IMR-90 (cell line): ENCODE results near the gene GSTA4. TPM values are rescaled to one million over a fixed set of nuclear protein-coding genes. Genes with fewer than 3 reads are reported as not detected.

Source experiments
- ATAC-seq: fragments of 200-7000 bp; cut with Tn5 transposase; 2 replicates; pipeline ENCODE4 v1.9.1; 2020; ENCODE audit warnings: low read depth, mild to moderate bottlenecking, moderate library complexity
- BruUV-seq: library from RNA; stranded (reverse); fragments of 400-500 nt; replicated peaks from 2 replicates; lab custom pipeline; 2021; lab: Mats Ljungman, UMichigan
- CTCF ChIA-PET: fragments of 300-600 bp; formaldehyde crosslinking; extraction: SDS; loops from one replicate; lab custom pipeline; 2021; ENCODE audit warnings: antibody characterized with exemption; lab: Yijun Ruan, JAX
- POLR2A ChIA-PET: fragments of 300-600 bp; sonication (Branson Sonifier 250); formaldehyde crosslinking; loops from one replicate; lab custom pipeline; 2022; ENCODE audit warnings: antibody characterized with exemption; ENCODE audit not compliant: unreplicated experiment; lab: Charles Lee
- DNase-seq: peaks from one replicate; pipeline ENCODE4 v3.0.0; 2013
- H2AFZ ChIP-seq: replicated peaks from 2 replicates; pipeline ENCODE3; 2013; ENCODE audit warnings: low read length, mild to moderate bottlenecking; ENCODE audit not compliant: poor library complexity
- H2AK5ac ChIP-seq: 2 replicates; pipeline ENCODE4 v1.6.1; 2013; ENCODE audit warnings: low read depth, low read length, inconsistent platforms
- H2AK9ac ChIP-seq: replicated peaks from 2 replicates; pipeline ENCODE3; 2013; ENCODE audit warnings: mild to moderate bottlenecking, low read depth, low read length, moderate library complexity; ENCODE audit not compliant: poor library complexity
- H2BK120ac ChIP-seq: 2 replicates; pipeline ENCODE4 v1.6.1; 2013; ENCODE audit warnings: low read depth, low read length, inconsistent platforms
- H2BK15ac ChIP-seq: 3 replicates; pipeline ENCODE4 v1.6.1; 2013; ENCODE audit warnings: low read depth, low read length, inconsistent platforms
- H2BK20ac ChIP-seq: 2 replicates; pipeline ENCODE4 v1.6.1; 2013; ENCODE audit warnings: low read depth, mild to moderate bottlenecking, inconsistent platforms, low read length, moderate library complexity
- H2BK5ac ChIP-seq: 2 replicates; pipeline ENCODE4 v1.6.1; 2013; ENCODE audit warnings: mild to moderate bottlenecking, low read depth, low read length, inconsistent platforms; ENCODE audit not compliant: poor library complexity, severe bottlenecking
- H3K14ac ChIP-seq: replicated peaks from 2 replicates; pipeline ENCODE4 v1.6.1; 2013; ENCODE audit warnings: low read depth, low read length, inconsistent platforms
- H3K18ac ChIP-seq: 2 replicates; pipeline ENCODE4 v1.6.1; 2013; ENCODE audit warnings: low read depth, low read length, control low read depth
- H3K23ac ChIP-seq: 2 replicates; pipeline ENCODE4 v1.6.1; 2013; ENCODE audit warnings: low read depth, low read length, inconsistent platforms
- H3K27ac ChIP-seq: 2 replicates; pipeline ENCODE4 v1.5.1; 2013; ENCODE audit warnings: mild to moderate bottlenecking, control low read depth, low read length; ENCODE audit not compliant: insufficient read depth
- H3K27me3 ChIP-seq: 2 replicates; pipeline ENCODE4 v1.6.1; 2013; ENCODE audit warnings: low read length; ENCODE audit not compliant: control insufficient read depth, insufficient read depth
- H3K36me3 ChIP-seq: 2 replicates; pipeline ENCODE4 v1.6.1; 2013; ENCODE audit warnings: low read length, mixed read lengths; ENCODE audit not compliant: control insufficient read depth, insufficient read depth
- H3K4ac ChIP-seq: 2 replicates; pipeline ENCODE4 v1.6.1; 2013; ENCODE audit warnings: low read depth, low read length, inconsistent platforms
- H3K4me1 ChIP-seq: 2 replicates; pipeline ENCODE4 v1.6.1; 2013; ENCODE audit warnings: low read length, mixed read lengths; ENCODE audit not compliant: control insufficient read depth, insufficient read depth
- H3K4me2 ChIP-seq: 2 replicates; pipeline ENCODE4 v1.6.1; 2013; ENCODE audit warnings: low read depth, mild to moderate bottlenecking, control low read depth, low read length, moderate library complexity
- H3K4me3 ChIP-seq: 2 replicates; pipeline ENCODE4 v1.5.1; 2013; ENCODE audit warnings: low read depth, mild to moderate bottlenecking, control low read depth, low read length, moderate library complexity; ENCODE audit not compliant: insufficient read depth
- H3K56ac ChIP-seq: 2 replicates; pipeline ENCODE4 v1.6.1; 2013; ENCODE audit warnings: low read length, inconsistent platforms; ENCODE audit not compliant: insufficient read depth; ENCODE audit errors: extremely low read depth
- H3K79me1 ChIP-seq, 2 experiments: 2 replicates each; pipeline ENCODE4 v1.6.1; 2013; ENCODE audit warnings: low read length in 2 of 2, inconsistent platforms in 1 of 2, low read depth in 1 of 2
- H3K9ac ChIP-seq: 2 replicates; pipeline ENCODE4 v1.6.1; 2013; ENCODE audit warnings: low read depth, low read length, control low read depth
- H3K9me1 ChIP-seq: 2 replicates; pipeline ENCODE4 v1.6.1; 2013; ENCODE audit warnings: low read length, inconsistent platforms; ENCODE audit not compliant: insufficient read depth
- H3K9me3 ChIP-seq: 2 replicates; pipeline ENCODE4 v1.6.1; 2013; ENCODE audit warnings: low read length; ENCODE audit not compliant: control insufficient read depth, insufficient read depth
- H4K20me1 ChIP-seq: 2 replicates; pipeline ENCODE4 v1.6.1; 2013; ENCODE audit warnings: low read length, inconsistent platforms; ENCODE audit not compliant: insufficient read depth
- H4K5ac ChIP-seq: 2 replicates; pipeline ENCODE4 v1.6.1; 2013; ENCODE audit warnings: mild to moderate bottlenecking, low read depth, low read length, control low read depth
- H4K8ac ChIP-seq, 2 experiments: 2 replicates each; pipeline ENCODE4 v1.6.1; 2013; ENCODE audit warnings: low read depth in 2 of 2, low read length in 2 of 2, control low read depth in 1 of 2, inconsistent platforms in 1 of 2
- H4K91ac ChIP-seq: 2 replicates; pipeline ENCODE4 v1.6.1; 2013; ENCODE audit warnings: low read depth, low read length, inconsistent platforms; ENCODE audit not compliant: insufficient read depth
- BHLHE40 ChIP-seq: fragments of 150-350 bp; IDR thresholded peaks from 2 replicates; pipeline ENCODE4 v1.6.1; 2016; ENCODE audit warnings: mild to moderate bottlenecking, low read depth, low read length
- CEBPB ChIP-seq: IDR thresholded peaks from 2 replicates; pipeline ENCODE4 v1.6.1; 2012; ENCODE audit warnings: low read depth, low read length, improper control_type of control experiment
- CHD1 ChIP-seq: IDR thresholded peaks from 2 replicates; pipeline ENCODE4 v1.6.1; 2012; ENCODE audit warnings: low read depth, low read length, improper control_type of control experiment
- MAFK ChIP-seq: IDR thresholded peaks from 2 replicates; pipeline ENCODE4 v1.6.1; 2012; ENCODE audit warnings: low read depth, low read length, improper control_type of control experiment
- MAZ ChIP-seq: IDR thresholded peaks from 2 replicates; pipeline ENCODE4 v1.6.1; 2012; ENCODE audit warnings: low read depth, mild to moderate bottlenecking, low read length, improper control_type of control experiment, moderate library complexity, borderline replicate concordance
- MXI1 ChIP-seq: IDR thresholded peaks from 2 replicates; pipeline ENCODE4 v1.6.1; 2012; ENCODE audit warnings: low read depth, mild to moderate bottlenecking, low read length, moderate library complexity, borderline replicate concordance
- NFE2L2 ChIP-seq: fragments of 150-350 bp; IDR thresholded peaks from 2 replicates; pipeline ENCODE4 v1.6.1; 2016; ENCODE audit warnings: low read depth, mild to moderate bottlenecking, low read length
- POLR2A ChIP-seq: IDR thresholded peaks from 2 replicates; pipeline ENCODE4 v1.6.1; 2012; ENCODE audit warnings: mild to moderate bottlenecking, low read depth, low read length
- RCOR1 ChIP-seq: IDR thresholded peaks from 2 replicates; pipeline ENCODE4 v1.6.1; 2012; ENCODE audit warnings: mild to moderate bottlenecking, low read length, improper control_type of control experiment; ENCODE audit not compliant: insufficient replicate concordance
- RFX5 ChIP-seq: IDR thresholded peaks from 2 replicates; pipeline ENCODE4 v1.8.0; 2012; ENCODE audit warnings: low read depth, mild to moderate bottlenecking, low read length, moderate library complexity
- WGBS, 2 experiments: methylation state at CpG; one replicate each; pipeline versions ENCODE4 v1.1.5 to v1.1.7; 2013; ENCODE audit warnings: missing lambda C conversion rate in 2 of 2; ENCODE audit not compliant: insufficient read length in 1 of 2; ENCODE audit errors: extremely low coverage in 2 of 2; 5-methylcytosine and 5-hydroxymethylcytosine counted together
- dilution Hi-C: fragments of 300-500 bp; cut with HindIII; formaldehyde crosslinking; loops from one replicate; pipeline ENCODE4 v1.14.3; 2018; ENCODE audit warnings: low sequenced_read_pairs; ENCODE audit not compliant: unreplicated experiment
- in situ Hi-C: fragments of 300-500 bp; cut with MboI; formaldehyde crosslinking; loops from 3 replicates; pipeline ENCODE4 v1.14.3; 2019; ENCODE audit warnings: low sequenced_read_pairs, inconsistent platforms, mixed read lengths
- intact Hi-C: fragments of 100-400 bp; cut with micrococcal nuclease; formaldehyde crosslinking; loops from 2 replicates; pipeline ENCODE4 v1.10.0; 2022
- polyA plus RNA-seq, 3 experiments: library from polyadenylated mRNA; depleted of rRNA; stranded (reverse); fragments of >200 nt; gene quantifications; 2 replicates each; pipeline ENCODE4 v1.2.3, GENCODE V29; 2012; ENCODE audit warnings: low replicate concordance in 1 of 3
- total RNA-seq: library from RNA; depleted of rRNA; stranded (reverse); fragments of >200 nt; gene quantifications from 2 replicates; pipeline ENCODE4 v1.2.3, GENCODE V29; 2012
- TF ChIP-seq, protein P1 (sequence below): fragments of 150-350 bp; IDR thresholded peaks from 2 replicates; pipeline ENCODE4 v1.6.1; 2017; ENCODE audit warnings: mild to moderate bottlenecking, antibody characterized with exemption, low read length, low read depth
- TF ChIP-seq, protein P2 (sequence below): fragments of 150-350 bp; IDR thresholded peaks from 2 replicates; pipeline ENCODE4 v1.6.1; 2016; ENCODE audit warnings: low read depth, mild to moderate bottlenecking, low read length, moderate library complexity, borderline replicate concordance
- TF ChIP-seq, protein P3 (sequence below): conservative IDR thresholded peaks from 2 replicates; pipeline ENCODE4 v1.5.1; 2012; ENCODE audit warnings: mild to moderate bottlenecking, low read depth, low read length, improper control_type of control experiment

GSTA4 gene
- total and polyA plus RNA-seq, 2 of the 4 experiments (the other 2 are of a cell fraction): 26.9 to 35.6 TPM

DNA sequence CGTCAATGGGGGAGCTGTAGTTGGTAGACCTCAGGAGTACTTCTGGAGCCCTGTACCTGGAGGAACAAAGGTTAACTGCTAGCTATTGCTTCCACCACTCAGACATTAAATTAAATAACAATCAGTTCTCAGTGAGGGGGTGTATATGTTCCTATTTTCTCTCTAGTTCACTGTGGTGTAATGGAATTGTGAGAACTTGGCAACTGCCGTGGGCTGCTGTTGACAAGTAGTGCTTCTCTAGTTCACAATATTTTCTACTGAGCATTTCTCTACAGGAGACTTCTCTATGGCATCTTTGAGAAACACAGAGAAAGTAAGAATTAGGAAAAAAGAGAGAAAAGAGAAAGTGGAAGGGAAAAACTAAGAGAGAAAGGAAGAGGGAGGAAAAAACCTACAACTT, 23.4 kb upstream of the GSTA4 start:
- WGBS, 2 experiments: no CpG with 5 or more reads among the region's 2 CpGs
- POLR2A ChIA-PET: no interaction called here
- TF ChIP-seq CHD1 (no peak), RCOR1 (no peak), MAFK (no peak), CEBPB (no peak), RFX5 (no peak), NFE2L2 (no peak), MXI1 (no peak), BHLHE40 (no peak), POLR2A (no peak), MAZ (no peak)
- TF ChIP-seq, protein P1, sequence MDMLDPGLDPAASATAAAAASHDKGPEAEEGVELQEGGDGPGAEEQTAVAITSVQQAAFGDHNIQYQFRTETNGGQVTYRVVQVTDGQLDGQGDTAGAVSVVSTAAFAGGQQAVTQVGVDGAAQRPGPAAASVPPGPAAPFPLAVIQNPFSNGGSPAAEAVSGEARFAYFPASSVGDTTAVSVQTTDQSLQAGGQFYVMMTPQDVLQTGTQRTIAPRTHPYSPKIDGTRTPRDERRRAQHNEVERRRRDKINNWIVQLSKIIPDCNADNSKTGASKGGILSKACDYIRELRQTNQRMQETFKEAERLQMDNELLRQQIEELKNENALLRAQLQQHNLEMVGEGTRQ: no peak
- TF ChIP-seq, protein P2, sequence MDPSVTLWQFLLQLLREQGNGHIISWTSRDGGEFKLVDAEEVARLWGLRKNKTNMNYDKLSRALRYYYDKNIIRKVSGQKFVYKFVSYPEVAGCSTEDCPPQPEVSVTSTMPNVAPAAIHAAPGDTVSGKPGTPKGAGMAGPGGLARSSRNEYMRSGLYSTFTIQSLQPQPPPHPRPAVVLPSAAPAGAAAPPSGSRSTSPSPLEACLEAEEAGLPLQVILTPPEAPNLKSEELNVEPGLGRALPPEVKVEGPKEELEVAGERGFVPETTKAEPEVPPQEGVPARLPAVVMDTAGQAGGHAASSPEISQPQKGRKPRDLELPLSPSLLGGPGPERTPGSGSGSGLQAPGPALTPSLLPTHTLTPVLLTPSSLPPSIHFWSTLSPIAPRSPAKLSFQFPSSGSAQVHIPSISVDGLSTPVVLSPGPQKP: no peak
- TF ChIP-seq, protein P3, sequence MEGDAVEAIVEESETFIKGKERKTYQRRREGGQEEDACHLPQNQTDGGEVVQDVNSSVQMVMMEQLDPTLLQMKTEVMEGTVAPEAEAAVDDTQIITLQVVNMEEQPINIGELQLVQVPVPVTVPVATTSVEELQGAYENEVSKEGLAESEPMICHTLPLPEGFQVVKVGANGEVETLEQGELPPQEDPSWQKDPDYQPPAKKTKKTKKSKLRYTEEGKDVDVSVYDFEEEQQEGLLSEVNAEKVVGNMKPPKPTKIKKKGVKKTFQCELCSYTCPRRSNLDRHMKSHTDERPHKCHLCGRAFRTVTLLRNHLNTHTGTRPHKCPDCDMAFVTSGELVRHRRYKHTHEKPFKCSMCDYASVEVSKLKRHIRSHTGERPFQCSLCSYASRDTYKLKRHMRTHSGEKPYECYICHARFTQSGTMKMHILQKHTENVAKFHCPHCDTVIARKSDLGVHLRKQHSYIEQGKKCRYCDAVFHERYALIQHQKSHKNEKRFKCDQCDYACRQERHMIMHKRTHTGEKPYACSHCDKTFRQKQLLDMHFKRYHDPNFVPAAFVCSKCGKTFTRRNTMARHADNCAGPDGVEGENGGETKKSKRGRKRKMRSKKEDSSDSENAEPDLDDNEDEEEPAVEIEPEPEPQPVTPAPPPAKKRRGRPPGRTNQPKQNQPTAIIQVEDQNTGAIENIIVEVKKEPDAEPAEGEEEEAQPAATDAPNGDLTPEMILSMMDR: no peak
- Histone ChIP-seq H3K9ac (no peak overlapping the region), H3K4me3 (no peak overlapping the region), H3K27ac (no peak overlapping the region), H2AK5ac (no peak overlapping the region), H3K79me1 (peaks cover 0 to 2% of the 10 kb centered on the region in 2 experiments; a peak in 1 of 4 replicates), H3K23ac (no peak overlapping the region), H2BK15ac (no peak overlapping the region), H2BK5ac (no peak overlapping the region), H3K14ac (no peak overlapping the region), H3K4me2 (no peak overlapping the region), H2BK120ac (no peak overlapping the region), H2AK9ac (no peak overlapping the region), H3K9me3 (no peaks in the 10 kb centered on the region), H4K5ac (no peak overlapping the region), H3K36me3 (peaks cover 14% of the 10 kb centered on the region), H4K91ac (no peak overlapping the region), H3K4me1 (peaks cover 7% of the 10 kb centered on the region), H2AFZ (no peak overlapping the region), H4K20me1 (no peaks in the 10 kb centered on the region), H2BK20ac (no peak overlapping the region), H4K8ac (no peak overlapping the region), H3K56ac (no peak overlapping the region), H3K27me3 (no peaks in the 10 kb centered on the region), H3K4ac (no peak overlapping the region), H3K9me1 (no peaks in the 10 kb centered on the region), H3K18ac (no peak overlapping the region)
- in situ Hi-C loops (no loop called here), dilution Hi-C loops (no loop called here), intact Hi-C loops (no loop called here)
- BruUV-seq: no TSS peak
- DNase-seq (no peak), ATAC-seq (no peak)
- CTCF ChIA-PET: interaction anchor here (0.8 kb wide), 1 partner anchor 23 kb away, joined by 3 read pairs; the partner anchor contains the start of gene GSTA4
